ENCODE results near the gene GAD2.
"Not testable (repeated sequence)": the region's sequence is repeated elsewhere in the genome, so short reads cannot be mapped to it uniquely, and the experiment has no call there.

GAD2 gene

GRCh38 chr10:26326851-26327250 lies 110.3 kb downstream of the GAD2 start:
- DNase-seq, result peak; percentile 3

DNA sequence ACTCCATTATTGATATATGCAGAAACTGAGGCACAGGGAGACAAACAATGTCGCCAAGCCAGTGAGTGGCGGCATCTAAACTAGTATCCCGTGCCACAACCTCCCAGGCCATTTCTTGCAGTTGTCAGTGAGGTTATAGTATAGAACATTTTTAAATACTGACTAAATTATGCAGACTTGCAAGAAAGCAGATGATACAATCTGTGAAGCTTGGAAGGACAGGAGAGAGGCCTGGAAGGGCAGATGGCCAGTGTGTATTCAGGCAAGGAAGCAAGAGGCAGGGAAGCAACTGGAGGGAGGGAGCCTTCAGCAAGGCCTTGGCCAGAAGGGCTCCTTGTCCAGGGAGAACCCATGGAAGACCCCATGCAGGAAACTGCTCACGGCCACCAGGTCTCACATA lies 111.2 kb downstream of the GAD2 start:
- no peak for DNase-seq

DNA sequence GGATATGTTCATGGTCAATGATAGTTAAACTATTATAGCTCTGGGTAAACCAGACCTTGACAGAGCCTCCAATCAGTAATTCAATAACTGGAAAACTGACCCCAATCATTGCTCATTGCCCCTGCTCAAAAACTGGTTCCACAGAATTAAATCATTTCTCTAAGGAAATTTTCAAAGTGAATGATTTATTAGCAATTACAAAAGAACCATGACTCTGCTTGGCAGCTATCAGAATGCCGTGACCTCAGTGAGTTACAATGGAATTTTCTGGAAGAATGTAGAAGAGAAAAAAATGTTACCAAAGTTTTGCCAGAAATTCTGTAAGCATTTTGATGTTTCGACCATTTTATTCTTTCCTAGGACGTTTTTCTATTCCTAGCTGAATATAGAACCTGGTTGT lies 114.8 kb downstream of the GAD2 start:
- no peak for DNase-seq

DNA sequence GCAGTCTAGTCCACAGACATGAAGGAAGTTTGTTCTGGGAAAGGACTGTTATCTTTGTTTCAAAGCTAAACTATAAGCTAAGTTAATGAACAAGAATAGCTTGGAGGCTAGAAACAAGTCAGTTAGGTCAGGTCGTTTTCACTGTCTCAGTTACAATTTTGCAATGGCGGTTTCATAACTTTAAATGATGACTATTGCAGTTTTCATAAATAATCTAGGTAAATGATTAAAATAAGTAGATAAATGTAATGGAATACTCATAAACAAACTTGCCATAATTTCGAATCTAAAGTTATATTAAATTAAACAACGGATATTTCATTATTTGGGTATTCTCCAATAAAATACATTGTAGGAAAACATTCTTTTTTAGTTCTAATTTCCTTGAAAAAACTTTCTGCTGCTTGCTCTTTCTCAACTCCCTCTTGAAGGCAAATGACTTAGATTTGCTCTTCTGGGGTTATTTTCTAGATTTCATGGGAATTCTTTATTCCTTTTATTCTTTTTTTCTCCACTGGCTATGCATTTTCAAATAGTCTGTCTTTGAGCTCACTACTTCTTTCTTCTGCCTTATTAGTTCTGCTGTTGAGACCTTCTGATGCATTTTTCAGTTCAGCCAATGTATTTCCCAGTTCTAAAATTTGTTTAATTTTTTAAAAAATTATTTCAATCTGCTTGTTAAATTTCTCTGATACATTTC lies 117.8 kb downstream of the GAD2 start:
- no peak for DNase-seq

- peak; percentile 52 for DNase-seq
Observed at GRCh38 chr10:26334932-26335573, 118.5 kb downstream of the GAD2 start.

DNA sequence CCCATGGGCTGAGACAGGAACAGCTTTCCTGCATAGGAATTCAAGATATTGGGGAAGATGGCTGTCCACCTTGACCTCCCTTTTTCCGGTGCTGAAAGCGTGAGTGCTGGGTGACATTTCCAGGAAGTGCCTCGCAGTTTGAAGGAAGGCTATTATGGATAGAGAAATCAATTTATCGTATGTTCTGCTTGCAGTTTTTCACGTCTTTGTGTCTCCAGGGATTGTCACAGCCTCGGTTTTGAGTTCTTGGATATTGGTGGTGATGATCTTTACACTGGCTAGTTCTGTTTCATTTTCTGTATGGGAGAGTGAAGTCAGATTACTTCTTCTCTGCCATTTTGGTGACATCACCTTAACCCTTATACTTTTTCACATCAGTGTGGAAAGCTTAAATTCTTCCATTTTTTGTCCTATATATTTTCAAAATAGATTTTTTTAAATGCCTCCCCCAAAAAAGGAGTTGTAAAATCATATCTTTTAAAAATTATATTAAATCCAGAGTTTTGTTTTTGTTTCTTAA lies 119.1 kb downstream of the GAD2 start:
- no peak for DNase-seq

DNA sequence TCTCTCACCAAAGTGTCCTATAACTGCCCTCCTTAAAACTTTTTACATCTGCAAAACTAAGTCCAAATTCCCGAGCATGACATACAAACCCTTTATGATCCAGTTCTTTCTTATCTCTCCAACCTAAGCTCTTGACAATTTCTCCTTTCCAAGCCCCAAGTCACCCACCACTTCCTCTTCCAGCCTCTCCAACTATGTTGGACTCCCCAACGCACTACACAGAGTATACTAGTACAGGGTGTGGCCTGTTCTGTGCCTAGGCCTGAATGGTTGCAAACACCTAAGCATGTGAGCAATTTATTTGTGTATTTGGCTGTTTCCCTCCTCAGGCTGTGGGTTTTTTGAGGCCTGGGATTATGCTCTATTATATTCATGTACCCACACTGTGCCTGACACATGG lies 120.4 kb downstream of the GAD2 start:
- DNase-seq, result peak; percentile 59

GRCh38 chr10:26341701-26342100 lies 125.1 kb downstream of the GAD2 start:
- DNase-seq, result no peak

DNA sequence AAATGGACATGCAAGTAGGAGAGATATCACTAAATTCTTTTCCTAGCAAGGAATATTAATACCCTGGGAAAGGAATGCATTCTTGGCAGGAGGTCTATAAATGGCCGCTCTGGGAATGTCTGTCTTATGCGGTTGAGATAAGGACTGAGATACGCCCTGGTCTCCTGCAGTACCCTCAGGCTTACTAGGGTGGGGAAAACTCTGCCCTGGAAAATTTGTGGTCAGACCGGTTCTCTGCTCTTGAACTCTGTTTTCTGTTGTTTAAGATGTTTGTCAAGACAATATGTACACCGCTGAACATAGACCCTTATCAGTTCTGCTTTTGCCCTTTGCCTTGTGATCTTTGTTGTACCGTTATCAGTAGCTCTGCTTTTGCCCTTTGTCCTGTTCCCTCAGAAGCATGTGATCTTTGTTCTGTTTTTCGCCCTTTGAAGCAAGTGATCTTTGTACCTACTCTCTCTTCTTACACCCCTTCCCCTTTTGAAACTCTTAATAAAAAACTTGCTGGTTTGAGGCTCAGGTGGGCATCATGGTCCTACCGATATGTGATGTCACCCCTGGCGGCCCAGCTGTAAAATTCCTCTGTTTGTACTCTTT lies 132.3 kb downstream of the GAD2 start:
- DNase-seq, result not testable (repeated sequence)
